ENCODE data around the gene RNASE1.

Gene RNASE1

GRCh38 chr14:20807304-20808161 lies 4.9 kb upstream of the RNASE1 start:
- no peak for DNase-seq

- no peak for DNase-seq
Measured at GRCh38 chr14:20805485-20805884, 2.8 kb upstream of the RNASE1 start.

- no peak for DNase-seq
Measured at GRCh38 chr14:20803223-20803622, 579 bp upstream of the RNASE1 start.

- DNase-seq = no peak
Measured at GRCh38 chr14:20801726-20802125, 918 bp downstream of the RNASE1 start.

- DNase-seq = no peak
Measured at GRCh38 chr14:20799892-20800544, 2.6 kb downstream of the RNASE1 start.

- DNase-seq = no peak
Measured at GRCh38 chr14:20799456-20799891, 3.2 kb downstream of the RNASE1 start.

- DNase-seq = no peak
Measured at GRCh38 chr14:20798932-20799331, 3.7 kb downstream of the RNASE1 start.

- no peak for DNase-seq
Measured at GRCh38 chr14:20798318-20798717, 4.3 kb downstream of the RNASE1 start.

- no peak for DNase-seq
Measured at GRCh38 chr14:20797164-20797563, 5.5 kb downstream of the RNASE1 start.

- no peak for DNase-seq
Measured at GRCh38 chr14:20794644-20795369, 7.8 kb downstream of the RNASE1 start.

GRCh38 chr14:20792556-20792955 lies 10.1 kb downstream of the RNASE1 start:
- no peak for DNase-seq

- DNase-seq = no peak
Measured at GRCh38 chr14:20791597-20791996, 11.0 kb downstream of the RNASE1 start.

GRCh38 chr14:20791187-20791586 lies 11.5 kb downstream of the RNASE1 start:
- DNase-seq = no peak

GRCh38 chr14:20790464-20791116 lies 12.1 kb downstream of the RNASE1 start:
- no peak for DNase-seq

GRCh38 chr14:20789230-20789813 lies 13.3 kb downstream of the RNASE1 start:
- DNase-seq = no peak

GRCh38 chr14:20787025-20787424 lies 15.6 kb downstream of the RNASE1 start:
- DNase-seq = no peak

GRCh38 chr14:20782280-20782890 lies 20.3 kb downstream of the RNASE1 start:
- DNase-seq = no peak

GRCh38 chr14:20781803-20782202 lies 20.8 kb downstream of the RNASE1 start:
- DNase-seq = no peak

- no peak for DNase-seq
Measured at GRCh38 chr14:20775901-20776300, 26.7 kb downstream of the RNASE1 start.

- DNase-seq = no peak
Measured at GRCh38 chr14:20775043-20775442, 27.6 kb downstream of the RNASE1 start.

GRCh38 chr14:20774258-20774824 lies 28.3 kb downstream of the RNASE1 start:
- no peak for DNase-seq

GRCh38 chr14:20772650-20773049 lies 30.0 kb downstream of the RNASE1 start:
- DNase-seq = no peak

Measured in NCI-H2107 (cell line).